GM18868 (cell line): ENCODE data around the gene OPN1SW.

Experiments used
- ATAC-seq: cut with Tn5 transposase; IDR thresholded peaks from one replicate; pipeline ENCODE4 v1.9.1; 2021; ENCODE audit warnings: mild to moderate bottlenecking, moderate library complexity; ENCODE audit not compliant: unreplicated experiment

OPN1SW gene

GRCh38 chr7:128735436-128735835, 40.2 kb downstream of the OPN1SW start:
- ATAC-seq: no peak

GRCh38 chr7:128734890-128735289, 40.7 kb downstream of the OPN1SW start:
- ATAC-seq: no peak

- ATAC-seq: no peak
Observed at GRCh38 chr7:128733278-128733645, 42.3 kb downstream of the OPN1SW start.

GRCh38 chr7:128732521-128733277, 42.9 kb downstream of the OPN1SW start:
- no peak for ATAC-seq

- no peak for ATAC-seq
Observed at GRCh38 chr7:128731184-128731583, 44.4 kb downstream of the OPN1SW start.

GRCh38 chr7:128729494-128729893, 46.1 kb downstream of the OPN1SW start:
- no peak for ATAC-seq

- ATAC-seq: no peak
Observed at GRCh38 chr7:128728598-128728997, 47.0 kb downstream of the OPN1SW start.

GRCh38 chr7:128727239-128727638, 48.4 kb downstream of the OPN1SW start:
- no peak for ATAC-seq

GRCh38 chr7:128726737-128727072, 48.9 kb downstream of the OPN1SW start:
- no peak for ATAC-seq

GRCh38 chr7:128726059-128726736, 49.4 kb downstream of the OPN1SW start:
- ATAC-seq: no peak

- ATAC-seq: no peak
Observed at GRCh38 chr7:128725531-128725930, 50.1 kb downstream of the OPN1SW start.

GRCh38 chr7:128724743-128725142, 50.9 kb downstream of the OPN1SW start:
- no peak for ATAC-seq
